Hematopoietic multipotent progenitor cell treated with erythropoietin and hydrocortisone succinate and interleukin-3 and kit ligand, for 4 days (in vitro differentiated cells): ENCODE measurements around the gene CHRND.
"Not testable (repeated sequence)": the region's sequence is repeated elsewhere in the genome, so short reads cannot be mapped to it uniquely, and the experiment has no call there.

Experiments
- DNase-seq: peaks from one replicate; pipeline ENCODE4 v3.0.0-alpha.2; 2015

Gene CHRND

GRCh38 chr2:232543928-232544631 lies 18.1 kb downstream of the CHRND start:
- DNase-seq: no peak

- DNase-seq: no peak
Observed at GRCh38 chr2:232544674-232545073, 18.7 kb downstream of the CHRND start.

- peak; percentile 43 for DNase-seq
Observed at GRCh38 chr2:232545511-232546375, 19.8 kb downstream of the CHRND start.

GRCh38 chr2:232547991-232548390 lies 22.0 kb downstream of the CHRND start:
- DNase-seq: no peak

- DNase-seq: no peak
Observed at GRCh38 chr2:232549655-232550353, 23.8 kb downstream of the CHRND start.

- DNase-seq: peak; percentile 97
Observed at GRCh38 chr2:232550354-232551249, 24.6 kb downstream of the CHRND start, which contains the start of the genes EIF4E2 and TIGD1. Gene EIF4E2 (plus strand): TSS chr2:232550689. CDS start chr2:232550725, 36 bp downstream. Gene TIGD1 (minus strand): TSS chr2:232550557. CDS start chr2:232549882, 675 bp downstream.

- peak; percentile 44 for DNase-seq
Observed at GRCh38 chr2:232551250-232551638, 25.3 kb downstream of the CHRND start.

- no peak for DNase-seq
Observed at GRCh38 chr2:232551776-232552175, 25.8 kb downstream of the CHRND start.

- no peak for DNase-seq
Observed at GRCh38 chr2:232556426-232556825, 30.5 kb downstream of the CHRND start.

GRCh38 chr2:232562515-232563151 lies 36.7 kb downstream of the CHRND start:
- DNase-seq: peak; percentile 34

GRCh38 chr2:232563580-232563979 lies 37.6 kb downstream of the CHRND start:
- no peak for DNase-seq

GRCh38 chr2:232567721-232568120 lies 41.8 kb downstream of the CHRND start:
- peak; percentile 38 for DNase-seq

- DNase-seq: peak; percentile 82
Observed at GRCh38 chr2:232568161-232568560, 42.2 kb downstream of the CHRND start.

- no peak for DNase-seq
Observed at GRCh38 chr2:232569541-232569940, 43.6 kb downstream of the CHRND start.

GRCh38 chr2:232570481-232570880 lies 44.5 kb downstream of the CHRND start:
- not testable (repeated sequence) for DNase-seq

- DNase-seq: no peak
Observed at GRCh38 chr2:232571026-232571474, 45.1 kb downstream of the CHRND start.

- no peak for DNase-seq
Observed at GRCh38 chr2:232573042-232573441, 47.1 kb downstream of the CHRND start.

- DNase-seq: no peak
Observed at GRCh38 chr2:232573771-232574435, 47.9 kb downstream of the CHRND start.

GRCh38 chr2:232574674-232575403 lies 48.9 kb downstream of the CHRND start:
- no peak for DNase-seq

GRCh38 chr2:232575404-232575746 lies 49.4 kb downstream of the CHRND start:
- DNase-seq: no peak
